ENCODE data around the gene ASNSD1. TPM values are rescaled to one million over a fixed set of nuclear protein-coding genes. Genes with fewer than 3 reads are reported as not detected.
"Not testable (repeated sequence)": the region's sequence is repeated elsewhere in the genome, so short reads cannot be mapped to it uniquely, and the experiment has no call there.

Gene ASNSD1
- polyA plus RNA-seq, 1 of the 3 experiments (the other 2 are of a cell fraction) = 15.5 TPM

DNA sequence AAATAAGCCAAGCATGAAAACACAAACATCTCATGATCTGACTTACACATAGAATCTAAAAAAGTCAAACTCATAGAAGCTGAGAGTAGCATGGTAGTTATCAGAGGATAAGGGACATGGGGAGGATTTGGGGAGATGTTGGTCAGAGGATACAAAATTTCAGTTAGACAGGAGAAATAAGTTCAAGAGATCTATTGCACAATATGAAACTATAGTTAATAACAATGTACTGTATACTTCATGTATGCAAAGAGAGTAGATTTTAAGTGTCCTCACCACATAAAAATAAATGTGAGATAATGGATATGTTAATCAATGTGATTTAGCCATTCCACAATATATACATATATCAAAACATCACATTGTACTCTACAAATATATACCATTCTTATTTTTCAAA lies 10.0 kb upstream of the ASNSD1 start:
- CTCF ChIA-PET = interaction anchor here (2.7 kb wide), 1 partner anchor 9 kb away, joined by 25 read pairs; the partner anchor contains the start of gene ASNSD1
- H3K27ac ChIP-seq (ENCODE audit: low read depth in 2 of 2, low read length in 1 of 2) = no peak overlapping the region
- TF ChIP-seq, protein P1, sequence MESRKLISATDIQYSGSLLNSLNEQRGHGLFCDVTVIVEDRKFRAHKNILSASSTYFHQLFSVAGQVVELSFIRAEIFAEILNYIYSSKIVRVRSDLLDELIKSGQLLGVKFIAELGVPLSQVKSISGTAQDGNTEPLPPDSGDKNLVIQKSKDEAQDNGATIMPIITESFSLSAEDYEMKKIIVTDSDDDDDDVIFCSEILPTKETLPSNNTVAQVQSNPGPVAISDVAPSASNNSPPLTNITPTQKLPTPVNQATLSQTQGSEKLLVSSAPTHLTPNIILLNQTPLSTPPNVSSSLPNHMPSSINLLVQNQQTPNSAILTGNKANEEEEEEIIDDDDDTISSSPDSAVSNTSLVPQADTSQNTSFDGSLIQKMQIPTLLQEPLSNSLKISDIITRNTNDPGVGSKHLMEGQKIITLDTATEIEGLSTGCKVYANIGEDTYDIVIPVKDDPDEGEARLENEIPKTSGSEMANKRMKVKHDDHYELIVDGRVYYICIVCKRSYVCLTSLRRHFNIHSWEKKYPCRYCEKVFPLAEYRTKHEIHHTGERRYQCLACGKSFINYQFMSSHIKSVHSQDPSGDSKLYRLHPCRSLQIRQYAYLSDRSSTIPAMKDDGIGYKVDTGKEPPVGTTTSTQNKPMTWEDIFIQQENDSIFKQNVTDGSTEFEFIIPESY (IDR thresholded peaks at IDR 0.05; ENCODE audit: borderline replicate concordance, low read depth) = no peak
- TF ChIP-seq NFIC (IDR thresholded peaks at IDR 0.05; ENCODE audit: borderline replicate concordance) (no peak), TAF1 (IDR thresholded peaks at IDR 0.05; ENCODE audit: borderline replicate concordance, low read depth, low read length) (no peak), FOXJ3 (CRISPR knock-in tag; IDR thresholded peaks at IDR 0.05) (no peak), RAD21 (IDR thresholded peaks at IDR 0.05; ENCODE audit: low read length) (no peak), NRF1 (IDR thresholded peaks at IDR 0.05; ENCODE audit: low read depth, low read length) (no peak), RCOR1 (IDR thresholded peaks at IDR 0.05; ENCODE audit: low read length) (no peak), RFX5 (IDR thresholded peaks at IDR 0.05; ENCODE audit: low read length) (no peak), TCF12 (IDR thresholded peaks at IDR 0.05) (no peak), ELF1 (IDR thresholded peaks at IDR 0.05) (no peak), EZH2phosphoT487 (IDR thresholded peaks at IDR 0.05; ENCODE audit: borderline replicate concordance, low read depth) (no peak), MEF2A (IDR thresholded peaks at IDR 0.05; ENCODE audit: borderline replicate concordance, low read depth) (no peak), GABPA (IDR thresholded peaks at IDR 0.05; ENCODE audit: low read depth) (no peak), SMC3 (IDR thresholded peaks at IDR 0.05; ENCODE audit: low read depth, low read length) (no peak), GATA2 (CRISPR knock-in tag; IDR thresholded peaks at IDR 0.05) (no peak)
- TF ChIP-seq, protein P2, sequence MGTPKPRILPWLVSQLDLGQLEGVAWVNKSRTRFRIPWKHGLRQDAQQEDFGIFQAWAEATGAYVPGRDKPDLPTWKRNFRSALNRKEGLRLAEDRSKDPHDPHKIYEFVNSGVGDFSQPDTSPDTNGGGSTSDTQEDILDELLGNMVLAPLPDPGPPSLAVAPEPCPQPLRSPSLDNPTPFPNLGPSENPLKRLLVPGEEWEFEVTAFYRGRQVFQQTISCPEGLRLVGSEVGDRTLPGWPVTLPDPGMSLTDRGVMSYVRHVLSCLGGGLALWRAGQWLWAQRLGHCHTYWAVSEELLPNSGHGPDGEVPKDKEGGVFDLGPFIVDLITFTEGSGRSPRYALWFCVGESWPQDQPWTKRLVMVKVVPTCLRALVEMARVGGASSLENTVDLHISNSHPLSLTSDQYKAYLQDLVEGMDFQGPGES (IDR thresholded peaks at IDR 0.05; ENCODE audit: low read depth, low read length) = no peak
- no peak overlapping the region for H3K4me3 ChIP-seq (ENCODE audit: low read depth in 2 of 2, low read length in 1 of 2)
- H3K9me2 ChIP-seq = no peaks in the 10 kb centered on the region
- no peaks in the 10 kb centered on the region for H3K27me3 ChIP-seq (ENCODE audit: insufficient read depth)
- no peak overlapping the region for H2AFZ ChIP-seq (ENCODE audit: low read depth)
- no peak for DNase-seq
- H3K9me3 ChIP-seq = no peaks in the 10 kb centered on the region
- no peaks in the 10 kb centered on the region for H3K79me2 ChIP-seq (ENCODE audit: insufficient read depth)
- no peak overlapping the region for H3K9ac ChIP-seq
- no peak overlapping the region for H3K4me2 ChIP-seq
- no peaks in the 10 kb centered on the region for H3K36me3 ChIP-seq (replicated peaks in 1 of 2; ENCODE audit: control insufficient read depth in 1 of 2, insufficient read depth in 2 of 2, low read length in 1 of 2)
- no peaks in the 10 kb centered on the region for H3K4me1 ChIP-seq (ENCODE audit: control insufficient read depth in 1 of 2, insufficient read depth in 2 of 2, low read depth in 1 of 2, low read length in 1 of 2)
- H3F3A ChIP-seq (replicated peaks; ENCODE audit: insufficient read depth) = no peaks in the 10 kb centered on the region
- no peaks in the 10 kb centered on the region for H4K20me1 ChIP-seq (ENCODE audit: insufficient read depth)
- POLR2A ChIA-PET = no interaction called here

DNA sequence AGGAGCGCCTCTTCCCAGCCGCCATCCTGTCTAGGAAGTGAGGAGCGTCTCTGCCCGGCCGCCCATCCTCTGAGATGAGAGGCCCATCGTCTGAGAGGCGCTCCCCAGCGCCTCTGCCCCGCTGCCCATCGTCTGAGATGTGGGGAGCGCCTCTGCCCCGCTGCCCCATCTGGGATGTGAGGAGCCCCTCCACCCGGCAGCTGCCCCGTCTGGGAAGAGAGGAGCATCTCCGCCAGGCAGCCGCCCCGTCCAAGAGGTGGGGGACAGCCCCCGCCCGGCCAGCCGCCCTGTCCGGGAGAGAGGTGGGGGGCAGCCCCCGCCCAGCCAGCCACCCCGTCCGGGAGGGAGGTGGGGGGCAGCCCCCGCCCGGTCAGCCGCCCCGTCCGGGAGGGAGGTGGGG lies 7.8 kb upstream of the ASNSD1 start:
- H2AFZ ChIP-seq (ENCODE audit: low read depth); H3K36me3 ChIP-seq (replicated peaks in 1 of 2; ENCODE audit: control insufficient read depth in 1 of 2, insufficient read depth in 2 of 2, low read length in 1 of 2); CTCF ChIA-PET; H3K4me2 ChIP-seq; H3K9me3 ChIP-seq; H3F3A ChIP-seq (replicated peaks; ENCODE audit: insufficient read depth); H4K20me1 ChIP-seq (ENCODE audit: insufficient read depth); H3K27me3 ChIP-seq (ENCODE audit: insufficient read depth); H3K4me3 ChIP-seq (ENCODE audit: low read depth in 2 of 2, low read length in 1 of 2); H3K9me2 ChIP-seq; DNase-seq; H3K79me2 ChIP-seq (ENCODE audit: insufficient read depth); H3K27ac ChIP-seq (ENCODE audit: low read depth in 2 of 2, low read length in 1 of 2); POLR2A ChIA-PET; H3K4me1 ChIP-seq (ENCODE audit: control insufficient read depth in 1 of 2, insufficient read depth in 2 of 2, low read depth in 1 of 2, low read length in 1 of 2); H3K9ac ChIP-seq: not testable (repeated sequence)
- 96% methylated on average over 12 of the region's 29 CpGs for WGBS (ENCODE audit: low lambda C conversion rate)
